GM21390 (cell line): Measurements from ENCODE around the gene DCAF6.
"Not testable (repeated sequence)": the region's sequence is repeated elsewhere in the genome, so short reads cannot be mapped to it uniquely, and the experiment has no call there.

Experiments used
- ATAC-seq: cut with Tn5 transposase; IDR thresholded peaks from one replicate; pipeline ENCODE4 v1.9.1; 2021; ENCODE audit not compliant: unreplicated experiment

Gene DCAF6

DNA sequence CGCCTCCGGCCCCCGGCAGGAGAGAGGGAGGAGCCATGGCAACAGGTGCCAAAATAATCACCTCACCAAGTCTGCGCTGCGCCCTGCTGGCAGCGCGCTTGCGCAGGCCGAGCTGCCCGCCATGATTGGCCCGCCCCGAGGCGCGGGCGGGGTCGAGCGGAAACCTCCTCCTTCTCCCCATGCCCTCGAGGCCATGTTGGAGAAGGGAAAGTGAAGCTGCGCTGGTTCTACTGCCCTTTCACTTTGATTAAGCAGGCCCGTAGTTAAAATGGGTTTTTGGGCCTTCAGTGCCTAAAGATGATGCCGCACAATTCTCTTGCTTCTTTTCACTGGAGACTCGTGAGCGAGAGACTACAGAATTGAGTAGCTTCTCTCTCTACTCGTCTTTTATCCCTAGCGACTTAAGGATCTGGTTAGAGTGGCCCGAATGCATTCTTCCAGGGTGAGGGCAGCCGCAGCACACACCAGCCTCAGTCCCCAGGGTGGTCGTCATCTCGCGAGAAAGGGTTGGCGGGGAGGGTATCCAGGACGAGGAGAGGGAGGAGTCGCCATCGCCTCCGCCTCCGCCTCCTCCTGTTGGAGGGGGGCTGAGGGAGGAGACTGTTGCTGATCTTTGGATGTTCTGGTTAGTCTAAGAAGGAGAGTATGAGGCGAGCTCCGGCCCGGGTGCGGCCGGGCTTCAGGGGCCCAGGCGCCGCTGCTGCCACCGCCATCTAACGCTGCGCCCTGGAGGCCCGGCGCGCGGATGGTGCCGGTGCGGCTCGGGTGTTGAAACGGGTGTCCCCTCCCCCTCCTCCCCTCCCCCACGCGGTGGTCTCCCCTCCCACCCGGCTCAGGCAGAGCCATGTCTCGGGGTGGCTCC, at the start of gene DCAF6:
TSS of gene DCAF6 (plus strand) at position 616 of the 862 bp plus-strand sequence. CDS start at position 845, 229 bp downstream.
- ATAC-seq: peak; percentile 74

GRCh38 chr1:167887187-167887586, 49.3 kb upstream of the DCAF6 start:
- ATAC-seq: not testable (repeated sequence)

DNA sequence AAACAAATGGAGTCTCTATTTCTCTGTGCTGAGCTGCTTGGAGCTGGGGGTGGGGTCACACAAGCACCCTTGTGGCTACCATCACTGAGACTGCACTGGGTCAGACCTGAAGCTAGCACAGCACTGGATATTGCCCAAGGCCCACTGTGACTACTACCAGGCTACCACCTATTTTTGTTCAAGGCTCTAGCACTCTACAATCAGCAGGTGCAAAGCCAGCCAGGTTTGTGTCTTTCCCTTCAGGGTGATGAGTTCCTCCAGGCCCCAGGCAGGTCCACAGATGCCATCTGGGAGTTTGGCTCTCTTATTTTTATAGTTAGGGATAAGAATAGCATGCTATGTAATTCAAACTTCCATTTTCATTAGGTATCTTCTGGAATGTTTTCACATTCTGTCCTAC, 46.1 kb upstream of the DCAF6 start:
- no peak for ATAC-seq

DNA sequence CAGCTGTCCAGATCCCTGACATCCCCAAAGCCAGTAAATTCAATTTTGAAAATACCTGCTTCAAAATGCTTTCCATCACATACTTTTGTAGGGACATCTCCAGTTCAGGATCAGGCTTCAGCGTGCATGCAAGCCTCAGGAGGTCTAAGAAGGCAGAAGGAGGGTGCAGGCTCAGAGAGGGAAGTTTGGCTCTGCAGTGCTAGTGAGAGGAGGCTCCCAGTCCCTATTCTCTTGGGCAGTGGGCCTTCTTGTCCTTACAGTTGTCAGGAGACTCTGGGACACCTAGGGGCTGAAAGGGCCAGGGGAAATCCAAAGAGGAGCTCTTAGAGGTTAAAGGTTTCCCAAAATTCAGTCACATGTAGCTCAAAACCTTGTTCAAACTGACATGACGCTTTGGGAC, 42.7 kb upstream of the DCAF6 start:
- ATAC-seq: no peak

- no peak for ATAC-seq
Measured at GRCh38 chr1:167898578-167899222, 37.8 kb upstream of the DCAF6 start.

- peak; percentile 91 for ATAC-seq
Measured at GRCh38 chr1:167899253-167899681, 37.2 kb upstream of the DCAF6 start.

GRCh38 chr1:167900907-167901306, 35.6 kb upstream of the DCAF6 start:
- ATAC-seq: no peak

GRCh38 chr1:167904652-167905130, 31.8 kb upstream of the DCAF6 start:
- no peak for ATAC-seq

DNA sequence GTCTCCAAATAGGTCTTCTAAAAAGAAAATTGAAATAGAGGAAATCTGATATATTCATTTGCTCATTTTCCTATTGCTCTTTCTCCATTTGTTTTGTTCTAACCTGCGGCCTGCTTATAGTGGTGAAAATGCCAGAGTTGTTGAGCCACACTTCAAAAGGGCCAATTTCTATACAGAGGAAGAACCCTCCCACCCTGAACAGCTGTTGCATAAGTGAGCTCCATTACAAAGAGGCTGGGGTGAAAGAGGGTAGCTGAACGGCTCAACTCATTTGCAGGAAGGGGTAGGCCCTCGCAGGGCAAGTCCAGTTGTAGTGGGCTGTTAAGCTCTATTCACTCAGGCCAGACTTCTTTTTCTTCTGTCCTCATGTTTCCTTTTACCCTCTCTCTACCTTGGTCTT, 31.3 kb upstream of the DCAF6 start:
- ATAC-seq: no peak

- no peak for ATAC-seq
Measured at GRCh38 chr1:167905671-167906070, 30.8 kb upstream of the DCAF6 start.

DNA sequence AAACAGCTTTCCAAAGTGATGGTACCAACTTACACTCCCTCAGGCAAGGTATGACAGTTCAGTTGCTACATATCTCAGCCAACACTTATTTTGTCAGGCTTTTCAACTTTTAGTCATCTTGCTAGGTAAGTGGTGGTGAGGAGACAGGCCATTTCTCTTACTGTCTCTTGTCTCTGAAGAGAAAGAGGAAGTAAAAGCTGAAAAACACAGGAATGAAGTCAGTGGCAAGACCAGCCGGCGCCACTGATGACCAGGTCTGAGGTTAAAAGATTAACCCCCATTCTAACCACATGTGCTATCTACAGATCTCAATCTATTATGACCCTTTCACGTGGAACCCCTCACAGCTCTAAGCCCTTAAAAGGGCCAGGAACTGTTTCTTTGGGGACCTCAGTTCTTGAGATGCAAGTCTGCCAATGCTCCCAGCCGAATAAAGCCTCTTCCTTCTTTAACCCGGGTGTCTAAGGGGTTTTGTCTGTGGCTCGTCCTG, 26.7 kb upstream of the DCAF6 start:
- ATAC-seq: no peak

- ATAC-seq: no peak
Measured at GRCh38 chr1:167910530-167910929, 26.0 kb upstream of the DCAF6 start.

DNA sequence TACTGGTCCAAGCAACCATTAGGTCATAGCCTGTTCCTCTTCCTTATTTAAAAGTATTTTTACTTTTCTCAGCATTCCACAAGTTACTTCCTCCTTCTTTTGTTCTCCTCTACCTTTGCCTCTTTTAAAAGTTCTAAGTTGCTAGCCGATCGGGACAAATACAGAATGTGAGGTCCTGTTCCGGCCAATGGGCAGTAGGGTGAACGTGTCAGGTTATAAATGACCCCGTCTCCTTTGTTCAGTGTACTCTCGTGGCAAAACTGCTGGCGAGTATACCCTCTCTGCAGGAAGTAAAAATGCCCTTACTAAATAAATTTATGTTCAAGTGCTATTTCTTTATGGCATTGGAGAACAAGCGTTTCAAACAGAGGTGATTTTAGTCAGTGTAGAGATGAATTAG, 25.1 kb upstream of the DCAF6 start:
- no peak for ATAC-seq

DNA sequence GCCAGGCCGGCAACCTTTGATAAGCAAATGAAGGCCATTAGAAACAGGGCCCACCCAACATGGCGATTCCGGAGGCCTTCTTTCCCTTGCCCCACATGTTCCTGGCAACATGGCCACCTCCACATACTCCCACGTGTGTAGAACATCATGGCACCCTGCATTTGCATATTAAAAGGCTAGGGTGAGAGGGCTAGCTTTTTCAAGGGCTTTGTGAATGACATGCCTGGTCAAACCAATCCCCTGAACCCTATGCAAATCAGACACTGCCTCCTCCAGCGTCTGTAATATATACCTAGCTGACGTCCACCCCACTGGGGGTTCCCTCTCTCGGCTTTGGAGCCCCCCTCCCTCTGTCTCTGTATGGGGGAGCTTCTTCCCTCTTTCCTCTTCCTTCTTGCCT, 24.2 kb upstream of the DCAF6 start:
- ATAC-seq: no peak

DNA sequence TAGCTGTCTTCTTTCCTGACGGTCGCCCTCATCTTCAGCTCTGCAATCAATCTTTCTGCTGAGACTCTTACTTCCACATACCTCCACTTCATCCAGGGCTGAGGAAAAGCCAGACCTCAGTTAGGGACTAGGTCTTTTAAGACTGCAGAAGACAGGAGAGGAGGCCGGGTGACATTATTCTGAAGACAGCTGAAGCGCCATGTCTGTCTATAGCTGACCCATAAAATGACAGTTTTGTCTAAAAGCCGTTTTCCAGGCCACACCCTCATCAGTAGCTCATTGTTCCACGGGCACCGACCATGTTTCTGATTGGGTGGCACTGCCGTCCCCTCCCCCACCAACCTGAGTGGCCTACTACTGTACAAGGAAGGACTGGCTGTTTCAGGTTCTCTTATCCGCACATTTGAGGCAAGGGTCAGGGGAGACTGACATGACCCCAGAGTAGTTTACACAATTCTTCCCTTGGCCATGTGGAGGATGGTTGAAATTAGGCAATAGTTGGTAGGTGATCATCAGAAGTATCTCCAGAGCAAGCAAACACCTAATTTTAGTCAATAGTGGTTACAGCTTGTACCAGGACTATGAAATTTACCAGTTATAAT, 22.5 kb upstream of the DCAF6 start, which contains the start of gene ADCY10:
TSS of gene ADCY10 (minus strand) at position 240 of the 602 bp plus-strand sequence. CDS start 8,994 bp downstream, outside the sequence.
- no peak for ATAC-seq

DNA sequence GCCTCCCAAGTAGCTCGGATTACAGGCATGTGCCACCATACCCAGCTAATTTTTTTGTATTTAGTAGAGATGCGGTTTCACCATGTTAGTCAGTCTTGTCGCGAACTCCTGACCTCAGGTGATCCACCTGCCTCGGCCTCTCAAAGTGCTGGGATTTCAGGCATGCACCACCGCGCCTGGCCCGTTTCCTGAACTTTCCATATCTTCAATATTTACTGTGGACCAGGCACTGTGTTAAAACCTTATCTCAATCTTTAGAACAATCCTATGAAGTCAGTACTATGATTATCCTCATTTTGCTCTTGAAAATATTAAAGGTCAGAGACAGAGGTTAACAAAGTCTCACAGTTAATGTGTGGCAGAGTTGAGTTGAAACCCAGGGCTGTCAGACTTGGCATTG, 20.9 kb upstream of the DCAF6 start:
- ATAC-seq: no peak

DNA sequence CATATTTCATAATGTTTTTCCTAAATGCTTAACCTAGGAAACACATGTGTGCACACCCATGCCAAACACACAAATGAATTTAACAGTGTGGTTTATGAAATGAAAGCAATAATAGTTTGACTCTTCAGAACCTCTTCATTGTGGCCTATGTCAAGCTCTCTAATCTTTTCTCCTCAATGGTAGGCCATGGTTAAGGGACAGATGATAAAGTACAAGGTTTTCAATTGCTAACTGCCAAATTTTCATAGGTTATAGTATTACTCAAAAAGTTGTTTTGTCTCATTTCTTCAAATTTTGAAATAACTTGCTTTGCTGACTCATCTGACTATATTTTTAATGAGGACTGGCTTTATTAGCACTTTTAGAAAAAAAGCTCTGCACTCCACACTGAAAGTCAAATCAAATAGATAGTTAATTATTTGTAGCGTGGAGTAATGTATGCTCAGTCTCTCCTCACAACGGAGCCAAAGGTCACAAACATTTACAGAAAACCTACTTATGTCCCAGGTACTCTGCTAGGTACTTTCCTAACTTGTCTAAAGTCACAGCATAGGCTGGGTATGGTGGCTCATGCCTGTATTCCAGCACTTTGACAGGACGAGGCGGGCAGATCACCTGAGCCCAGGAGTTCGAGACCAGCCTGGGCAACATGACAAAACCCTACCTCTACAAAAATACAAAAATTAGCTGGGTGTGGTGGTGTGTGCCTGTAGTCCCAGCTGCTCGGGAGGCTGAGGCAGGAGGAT, 19.5 kb upstream of the DCAF6 start:
- ATAC-seq: no peak

- peak; percentile 56 for ATAC-seq
Measured at GRCh38 chr1:167922023-167922422, 14.5 kb upstream of the DCAF6 start.

DNA sequence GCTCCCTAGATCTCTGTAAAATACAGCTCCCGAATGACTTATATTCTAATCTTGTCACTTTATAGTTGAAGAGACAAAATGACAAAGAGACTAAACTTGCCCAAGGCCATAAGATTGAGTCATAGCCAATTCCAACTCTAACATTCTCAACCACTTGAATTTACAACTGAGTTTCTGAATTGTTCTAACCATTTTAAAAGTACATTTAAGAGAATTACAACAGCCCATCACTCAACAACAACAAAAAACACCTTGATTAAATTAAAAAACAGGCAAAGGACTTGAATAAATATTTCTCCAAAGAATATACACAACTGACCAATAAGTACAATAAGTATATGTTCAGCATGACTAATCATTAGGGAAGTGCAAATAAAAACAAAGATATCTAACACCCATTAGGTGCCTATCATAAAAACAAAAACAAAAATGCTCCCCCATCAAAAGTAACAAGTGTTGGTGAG, 13.8 kb upstream of the DCAF6 start:
- no peak for ATAC-seq

GRCh38 chr1:167923324-167924056, 13.0 kb upstream of the DCAF6 start:
- no peak for ATAC-seq
